Measurements from ENCODE around the gene PGA5.
"Not testable (repeated sequence)": the region's sequence is repeated elsewhere in the genome, so short reads cannot be mapped to it uniquely, and the experiment has no call there.

DNA sequence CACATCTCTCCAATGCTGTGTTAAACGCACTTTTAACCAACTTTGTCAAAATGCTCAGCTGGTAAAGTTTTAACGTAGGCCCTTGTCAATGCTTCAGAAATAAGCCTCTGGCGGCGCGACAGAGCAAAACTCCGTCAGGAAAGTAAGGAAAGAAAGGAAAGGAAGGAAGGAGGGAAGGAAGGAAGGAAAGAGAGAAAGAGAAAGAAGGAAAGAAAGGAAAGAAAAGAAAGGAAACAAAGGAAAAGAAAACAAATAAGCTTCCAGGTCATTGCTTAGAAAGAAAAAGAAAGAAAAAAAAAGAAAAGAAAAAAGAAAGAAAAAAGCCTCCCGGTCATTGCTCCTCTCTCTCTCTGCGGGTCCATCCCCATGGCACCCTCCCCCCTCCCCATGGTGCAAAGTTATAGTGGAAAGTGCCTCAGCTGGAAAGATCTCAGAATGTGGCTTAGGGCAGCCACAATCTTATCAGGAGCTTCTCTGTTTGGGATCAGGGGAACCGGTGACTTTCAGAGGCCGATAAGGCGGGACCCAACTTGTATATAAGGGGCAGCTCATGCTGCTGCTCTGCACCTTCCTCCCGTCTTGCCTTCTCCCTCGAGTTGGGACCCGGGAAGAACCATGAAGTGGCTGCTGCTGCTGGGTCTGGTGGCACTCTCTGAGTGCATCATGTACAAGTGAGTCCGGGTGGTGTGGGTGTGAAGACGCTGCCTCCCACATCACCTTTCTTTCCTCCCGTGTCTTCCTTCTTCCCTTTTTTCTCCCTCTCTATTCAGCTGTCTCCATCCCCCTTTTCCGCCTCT lies 37.8 kb upstream of the PGA5 start, which contains the start of gene PGA3:
- not testable (repeated sequence) for TF ChIP-seq POLR2A (IDR thresholded peaks at IDR 0.05)
- TF ChIP-seq, protein P1, sequence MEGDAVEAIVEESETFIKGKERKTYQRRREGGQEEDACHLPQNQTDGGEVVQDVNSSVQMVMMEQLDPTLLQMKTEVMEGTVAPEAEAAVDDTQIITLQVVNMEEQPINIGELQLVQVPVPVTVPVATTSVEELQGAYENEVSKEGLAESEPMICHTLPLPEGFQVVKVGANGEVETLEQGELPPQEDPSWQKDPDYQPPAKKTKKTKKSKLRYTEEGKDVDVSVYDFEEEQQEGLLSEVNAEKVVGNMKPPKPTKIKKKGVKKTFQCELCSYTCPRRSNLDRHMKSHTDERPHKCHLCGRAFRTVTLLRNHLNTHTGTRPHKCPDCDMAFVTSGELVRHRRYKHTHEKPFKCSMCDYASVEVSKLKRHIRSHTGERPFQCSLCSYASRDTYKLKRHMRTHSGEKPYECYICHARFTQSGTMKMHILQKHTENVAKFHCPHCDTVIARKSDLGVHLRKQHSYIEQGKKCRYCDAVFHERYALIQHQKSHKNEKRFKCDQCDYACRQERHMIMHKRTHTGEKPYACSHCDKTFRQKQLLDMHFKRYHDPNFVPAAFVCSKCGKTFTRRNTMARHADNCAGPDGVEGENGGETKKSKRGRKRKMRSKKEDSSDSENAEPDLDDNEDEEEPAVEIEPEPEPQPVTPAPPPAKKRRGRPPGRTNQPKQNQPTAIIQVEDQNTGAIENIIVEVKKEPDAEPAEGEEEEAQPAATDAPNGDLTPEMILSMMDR (IDR thresholded peaks at IDR 0.05): not testable (repeated sequence)

All from uterus (tissue), 2 donors.